Endothelial cell of umbilical vein (primary cell): ENCODE measurements around the gene NAV2. TPM values are rescaled to one million over a fixed set of nuclear protein-coding genes. Genes with fewer than 3 reads are reported as not detected.

Experiments
- BruUV-seq: library from RNA; stranded (reverse); fragments of 400-500 nt; replicated peaks from 2 replicates; lab custom pipeline; 2021; lab: Mats Ljungman, UMichigan
- CTCF ChIA-PET: fragments of 300-600, 350-600 bp; sonication (Branson Sonifier 250); formaldehyde crosslinking; loops from one replicate; lab custom pipeline; 2021; ENCODE audit warnings: antibody characterized with exemption, inconsistent platforms; lab: Charles Lee
- POLR2A ChIA-PET: fragments of 300-600, 350-600 bp; sonication (Branson Sonifier 250); formaldehyde crosslinking; loops from one replicate; lab custom pipeline; 2021; ENCODE audit warnings: antibody characterized with exemption, inconsistent platforms; lab: Charles Lee
- DNase-seq: peaks from one replicate; pipeline ENCODE4 v3.0.0-alpha.2; 2011; ENCODE audit warnings: low read depth, low spot score
- FAIRE-seq: peaks from 2 replicates; lab custom pipeline; 2011; peaks lifted over from hg19 to GRCh38; lab: Jason Lieb, UNC
- H2AFZ ChIP-seq: 2 replicates; pipeline ENCODE4 v1.6.0; 2012; ENCODE audit warnings: low read depth, low read length, control low read depth, inconsistent platforms
- H3K27ac ChIP-seq: 2 replicates; pipeline ENCODE4 v1.5.1; 2011; ENCODE audit warnings: low read depth, mild to moderate bottlenecking, control low read depth, low read length, moderate library complexity; ENCODE audit not compliant: insufficient read depth
- H3K27me3 ChIP-seq, 2 experiments: 2 replicates each; pipeline versions ENCODE4 v1.6.0 to v1.6.1; 2011; ENCODE audit warnings: low read length in 2 of 2, mixed read lengths in 1 of 2; ENCODE audit not compliant: control insufficient read depth in 2 of 2, insufficient read depth in 2 of 2
- H3K36me3 ChIP-seq, 2 experiments: 2 replicates in 1 of 2; 3 replicates in 1 of 2; pipeline ENCODE4 v1.5.1; 2011; ENCODE audit warnings: low read length in 2 of 2, mild to moderate bottlenecking in 1 of 2, moderate library complexity in 1 of 2; ENCODE audit not compliant: control insufficient read depth in 2 of 2, insufficient read depth in 2 of 2; ENCODE audit errors: extremely low read depth in 1 of 2
- H3K4me1 ChIP-seq: 3 replicates; pipeline ENCODE4 v1.5.1; 2011; ENCODE audit warnings: mild to moderate bottlenecking, low read length; ENCODE audit not compliant: control insufficient read depth, insufficient read depth; ENCODE audit errors: extremely low read depth
- H3K4me2 ChIP-seq: 2 replicates; pipeline ENCODE4 v1.6.1; 2011; ENCODE audit warnings: low read length, control low read depth, mixed read lengths; ENCODE audit not compliant: insufficient read depth
- H3K4me3 ChIP-seq, 3 experiments: fragments of 200-600 bp in 1 of 3; sonication (generic), shearing (Covaris generic) in 1 of 3; replicated peaks in 1 of 3; 2 replicates each; pipeline ENCODE4 v1.5.1; 2011 to 2016; ENCODE audit warnings: control low read depth in 3 of 3, low read length in 3 of 3, mild to moderate bottlenecking in 2 of 3, inconsistent platforms in 1 of 3, low read depth in 1 of 3, moderate library complexity in 1 of 3; ENCODE audit not compliant: insufficient read depth in 1 of 3
- H3K79me2 ChIP-seq: 2 replicates; pipeline ENCODE4 v1.6.0; 2012; ENCODE audit warnings: low read length, inconsistent platforms; ENCODE audit not compliant: control insufficient read depth, insufficient read depth
- H3K9ac ChIP-seq: replicated peaks from 2 replicates; pipeline ENCODE3; 2011; ENCODE audit warnings: low read length, control low read depth; ENCODE audit not compliant: insufficient read depth; ENCODE audit errors: extremely low read depth
- H3K9me1 ChIP-seq: replicated peaks from 3 replicates; pipeline ENCODE4 v1.6.0; 2011; ENCODE audit warnings: mild to moderate bottlenecking, low read length; ENCODE audit not compliant: control insufficient read depth, insufficient read depth; ENCODE audit errors: extremely low read depth
- H3K9me3 ChIP-seq: replicated peaks from 2 replicates; pipeline ENCODE4 v1.5.1; 2012; ENCODE audit warnings: low read length, inconsistent platforms; ENCODE audit not compliant: control insufficient read depth, insufficient read depth
- H4K20me1 ChIP-seq: replicated peaks from 2 replicates; pipeline ENCODE3; 2011; ENCODE audit warnings: mild to moderate bottlenecking, low read length; ENCODE audit not compliant: control insufficient read depth, insufficient read depth; ENCODE audit errors: extremely low read depth
- EZH2 ChIP-seq: IDR thresholded peaks from 2 replicates; pipeline ENCODE4 v1.6.1; 2012; ENCODE audit warnings: borderline replicate concordance, low read depth, mild to moderate bottlenecking, moderate library complexity, low read length, inconsistent platforms; ENCODE audit not compliant: severe bottlenecking
- GATA2 ChIP-seq: IDR thresholded peaks from 2 replicates; pipeline ENCODE4 v1.7.0; 2011; ENCODE audit warnings: low read depth, mild to moderate bottlenecking, moderate library complexity, mixed read lengths, low read length; ENCODE audit not compliant: insufficient read length, insufficient read depth
- JUN ChIP-seq: IDR thresholded peaks from 2 replicates; pipeline ENCODE4 v1.6.1; 2011; ENCODE audit warnings: borderline replicate concordance, low read depth; ENCODE audit not compliant: insufficient read length, insufficient read depth
- MYC ChIP-seq: IDR thresholded peaks from one replicate; pipeline ENCODE4 v1.6.1; 2011; ENCODE audit warnings: mild to moderate bottlenecking, low read depth, low read length
- POLR2A ChIP-seq: IDR thresholded peaks from 2 replicates; pipeline ENCODE4 v1.6.1; 2012; ENCODE audit warnings: low read depth, mild to moderate bottlenecking, control low read depth, low read length
- POLR2AphosphoS5 ChIP-seq: IDR thresholded peaks from 2 replicates; pipeline ENCODE4 v1.6.1; 2012; ENCODE audit warnings: low read depth, mild to moderate bottlenecking, control low read depth, low read length, moderate library complexity; ENCODE audit not compliant: insufficient read depth
- dilution Hi-C: fragments of 300-500 bp; cut with MboI; formaldehyde crosslinking; loops from one replicate; pipeline ENCODE4 v1.15.0; 2019; ENCODE audit warnings: low sequenced_read_pairs; ENCODE audit not compliant: extremely low pct_ligation_motif_present
- intact Hi-C: fragments of 100-400 bp; cut with micrococcal nuclease; formaldehyde crosslinking; loops from one replicate; pipeline ENCODE4 v1.10.0; 2022
- polyA plus RNA-seq, 4 experiments: library from polyadenylated mRNA; depleted of rRNA in 3 of 4; stranded (reverse) in 3 of 4; unstranded in 1 of 4; fragments of >200 nt; gene quantifications; 2 replicates each; pipeline versions ENCODE4 v1.2.1 to v1.2.3, GENCODE V29; 2011 to 2012; ENCODE audit warnings: missing spikeins in 1 of 4
- total RNA-seq: library from RNA; stranded (reverse); gene quantifications from 2 replicates; pipeline ENCODE4 v1.2.3, GENCODE V29; 2021
- TF ChIP-seq, protein P1 (sequence below): IDR thresholded peaks from 2 replicates; pipeline ENCODE4 v1.6.1; 2011; ENCODE audit not compliant: insufficient read depth, insufficient read length

Gene NAV2
- total and polyA plus RNA-seq, 2 donors (not counting 3 experiments of a cell fraction or from before 2014, with no cell fraction given) = 10.9 to 68.0 TPM

DNA sequence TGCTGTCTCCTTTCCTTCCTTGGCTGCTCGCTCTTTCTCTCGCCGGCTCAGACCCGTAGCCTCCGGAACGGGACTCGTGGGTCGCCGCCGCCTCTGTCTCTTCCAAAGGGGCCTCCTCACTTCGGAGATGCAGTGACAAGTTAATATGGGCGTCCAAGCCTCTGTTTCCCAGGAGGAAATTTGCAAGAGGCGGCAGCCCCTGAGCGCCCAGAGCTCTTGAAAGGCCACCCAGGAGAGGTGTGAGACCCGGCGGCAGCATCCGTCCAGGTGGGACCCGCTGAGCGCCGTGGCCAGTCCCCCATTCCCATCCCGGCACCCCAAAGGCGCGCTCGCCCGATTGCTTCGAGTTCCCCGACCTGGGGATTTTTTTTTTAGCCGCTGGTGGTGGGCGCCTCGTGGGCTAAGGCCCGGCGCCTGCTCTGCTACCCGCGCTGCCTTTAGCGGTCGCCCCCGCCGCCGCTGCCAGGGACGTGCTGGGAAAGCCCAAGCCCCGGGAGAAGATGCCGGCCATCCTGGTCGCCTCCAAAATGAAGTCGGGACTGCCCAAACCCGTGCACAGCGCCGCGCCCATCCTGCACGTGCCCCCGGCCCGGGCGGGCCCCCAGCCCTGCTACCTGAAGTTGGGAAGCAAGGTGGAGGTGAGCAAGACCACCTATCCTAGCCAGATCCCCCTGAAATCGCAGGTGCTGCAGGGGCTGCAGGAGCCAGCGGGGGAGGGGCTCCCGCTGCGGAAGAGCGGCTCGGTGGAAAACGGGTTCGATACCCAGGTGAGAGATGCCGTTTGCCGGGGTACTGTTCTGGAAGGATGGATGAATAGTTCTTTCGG is 772 bp downstream of the NAV2 start:
- Histone ChIP-seq H4K20me1 (no peaks in the 10 kb centered on the region), H3K36me3 (no peaks in the 10 kb centered on the region), H3K9me3 (no peaks in the 10 kb centered on the region), H2AFZ (peak overlapping the region; percentile 73), H3K27me3 (no peaks in the 10 kb centered on the region), H3K4me3 (peak overlapping the region; percentile 56 to 86 (median 84)), H3K4me1 (peaks cover 40% of the 10 kb centered on the region), H3K9ac (peak overlapping the region; percentile 79), H3K9me1 (no peaks in the 10 kb centered on the region), H3K79me2 (peaks cover 54% of the 10 kb centered on the region), H3K27ac (peak overlapping the region; percentile 93), H3K4me2 (peak overlapping the region; percentile 71)
- intact Hi-C loops = loop anchor here (1.0 to 10.0 kb wide), 3 partner anchors 63 to 1319 kb away; partner anchors contain the start of gene LDHA
- TF ChIP-seq GATA2 (no peak), EZH2 (no peak), JUN (no peak), MYC (no peak), POLR2A (no peak), POLR2AphosphoS5 (peak; percentile 11)
- TF ChIP-seq, protein P1, sequence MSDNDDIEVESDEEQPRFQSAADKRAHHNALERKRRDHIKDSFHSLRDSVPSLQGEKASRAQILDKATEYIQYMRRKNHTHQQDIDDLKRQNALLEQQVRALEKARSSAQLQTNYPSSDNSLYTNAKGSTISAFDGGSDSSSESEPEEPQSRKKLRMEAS = no peak
- BruUV-seq = TSS peak; percentile 35
- CTCF ChIA-PET = interaction anchor here (0.7 to 3.3 kb wide), 15 partner anchors 10 to 153 kb away, joined by 3 to 34 read pairs (median 7); no protein-coding TSS in a partner anchor
- no peak for FAIRE-seq
- dilution Hi-C loops = no loop called here
- peak; percentile 10 for DNase-seq
- POLR2A ChIA-PET = no interaction called here
